SK-N-SH (cell line): ENCODE measurements around the gene FAM53C. TPM values are rescaled to one million over a fixed set of nuclear protein-coding genes. Genes with fewer than 3 reads are reported as not detected.

Experiments
- CTCF ChIA-PET: fragments of 300-600, 350-600 bp; formaldehyde crosslinking; extraction: SDS; loops from one replicate; lab custom pipeline; 2021; lab: Yijun Ruan, JAX
- POLR2A ChIA-PET: fragments of 350-600 bp; sonication (Branson Sonifier 250); formaldehyde crosslinking; extraction: SDS; loops from one replicate; lab custom pipeline; 2020; ENCODE audit warnings: antibody characterized with exemption, inconsistent platforms; lab: Yijun Ruan, JAX
- DNase-seq: peaks from one replicate; pipeline ENCODE4 v3.0.0; 2012
- H2AFZ ChIP-seq: fragments of 200-600 bp; sonication (generic); 2 replicates; pipeline ENCODE4 v1.8.1; 2016; ENCODE audit warnings: antibody characterized with exemption, mild to moderate bottlenecking, low read depth
- H3F3A ChIP-seq: fragments of 200-600 bp; sonication (generic); replicated peaks from 2 replicates; pipeline ENCODE3; 2016; ENCODE audit warnings: antibody characterized with exemption, mild to moderate bottlenecking; ENCODE audit not compliant: insufficient read depth
- H3K27ac ChIP-seq, 2 experiments: fragments of 200-500 bp in 1 of 2; fragments of 200-600 bp in 1 of 2; sonication (Bioruptor generic) in 1 of 2; sonication (generic), shearing (Covaris generic) in 1 of 2; 2 replicates each; pipeline versions ENCODE4 v1.5.1 to v1.6.1; 2014 to 2016; ENCODE audit warnings: low read depth in 2 of 2, inconsistent platforms in 1 of 2, low read length in 1 of 2, mild to moderate bottlenecking in 1 of 2, mixed read lengths in 1 of 2
- H3K27me3 ChIP-seq: fragments of 200-600 bp; sonication (generic), shearing (Covaris generic); 2 replicates; pipeline ENCODE4 v1.6.1; 2016; ENCODE audit warnings: mixed run types; ENCODE audit not compliant: insufficient read depth
- H3K36me3 ChIP-seq, 2 experiments: fragments of 200-500 bp in 1 of 2; fragments of 200-600 bp in 1 of 2; sonication (Bioruptor generic) in 1 of 2; sonication (generic) in 1 of 2; replicated peaks in 1 of 2; 2 replicates each; pipeline versions ENCODE3 to v1.5.1; 2014 to 2016; ENCODE audit warnings: low read length in 1 of 2, mild to moderate bottlenecking in 1 of 2; ENCODE audit not compliant: insufficient read depth in 2 of 2, control insufficient read depth in 1 of 2
- H3K4me1 ChIP-seq, 2 experiments: fragments of 200-500 bp in 1 of 2; fragments of 200-600 bp in 1 of 2; sonication (Bioruptor generic) in 1 of 2; sonication (generic), shearing (Covaris generic) in 1 of 2; 2 replicates each; pipeline versions ENCODE4 v1.5.1 to v1.6.1; 2014 to 2016; ENCODE audit warnings: low read depth in 1 of 2, low read length in 1 of 2, mixed run types in 1 of 2; ENCODE audit not compliant: insufficient read depth in 2 of 2, control insufficient read depth in 1 of 2
- H3K4me2 ChIP-seq: fragments of 200-600 bp; sonication (generic), shearing (Covaris generic); 2 replicates; pipeline ENCODE4 v1.6.1; 2017; ENCODE audit warnings: mixed run types
- H3K4me3 ChIP-seq, 2 experiments: fragments of 200-500 bp in 1 of 2; fragments of 200-600 bp in 1 of 2; sonication (Bioruptor generic) in 1 of 2; sonication (generic), shearing (Covaris generic) in 1 of 2; 2 replicates each; pipeline versions ENCODE4 v1.5.1 to v1.8.1; 2014 to 2016; ENCODE audit warnings: low read depth in 2 of 2, inconsistent platforms in 1 of 2, low read length in 1 of 2, mild to moderate bottlenecking in 1 of 2, mixed read lengths in 1 of 2, moderate library complexity in 1 of 2
- H3K79me2 ChIP-seq: fragments of 200-600 bp; sonication (generic); 2 replicates; pipeline ENCODE4 v1.8.1; 2017; ENCODE audit warnings: mild to moderate bottlenecking; ENCODE audit not compliant: insufficient read depth
- H3K9ac ChIP-seq: fragments of 200-600 bp; sonication (generic); 2 replicates; pipeline ENCODE4 v1.6.1; 2017; ENCODE audit warnings: mixed run types
- H3K9me2 ChIP-seq: fragments of 200-600 bp; sonication (generic); 2 replicates; pipeline ENCODE4 v1.6.1; 2017; ENCODE audit warnings: mixed run types
- H3K9me3 ChIP-seq: fragments of 200-600 bp; sonication (generic); 2 replicates; pipeline ENCODE4 v1.6.1; 2017; ENCODE audit warnings: mixed run types, mild to moderate bottlenecking, moderate library complexity
- H4K20me1 ChIP-seq: fragments of 200-600 bp; sonication (generic); 2 replicates; pipeline ENCODE4 v1.6.1; 2017; ENCODE audit warnings: mild to moderate bottlenecking, mixed run types; ENCODE audit not compliant: insufficient read depth
- ELF1 ChIP-seq: IDR thresholded peaks from 2 replicates; pipeline ENCODE4 v1.4.0; 2012
- RFX5 ChIP-seq: IDR thresholded peaks from 2 replicates; pipeline ENCODE4 v1.6.1; 2012; ENCODE audit warnings: mild to moderate bottlenecking, improper control_type of control experiment, low read length
- SMC3 ChIP-seq: IDR thresholded peaks from 2 replicates; pipeline ENCODE4 v1.6.1; 2012; ENCODE audit warnings: low read depth, low read length, improper control_type of control experiment
- USF2 ChIP-seq: fragments of 150-350 bp; IDR thresholded peaks from 2 replicates; pipeline ENCODE4 v1.6.1; 2017; ENCODE audit warnings: antibody characterized with exemption, low read length, low read depth, borderline replicate concordance
- YY1 ChIP-seq: IDR thresholded peaks from 2 replicates; pipeline ENCODE4 v1.4.0; 2012; ENCODE audit warnings: low read depth, mild to moderate bottlenecking
- ZBTB33 ChIP-seq: IDR thresholded peaks from 2 replicates; pipeline ENCODE4 v1.4.0; 2012; ENCODE audit warnings: low read depth, borderline replicate concordance
- WGBS: methylation state at CpG from one replicate; pipeline ENCODE4 v1.1.6; 2017; ENCODE audit warnings: low lambda C conversion rate; 5-methylcytosine and 5-hydroxymethylcytosine counted together
- polyA plus RNA-seq, 3 experiments: library from polyadenylated mRNA; depleted of rRNA; stranded (reverse); fragments of >200 nt; gene quantifications; 2 replicates each; pipeline ENCODE4 v1.2.3, GENCODE V29; 2012
- TF ChIP-seq, protein P1 (sequence below): fragments of 150-350 bp; IDR thresholded peaks from 2 replicates; pipeline ENCODE4 v1.6.1; 2016; ENCODE audit warnings: mild to moderate bottlenecking, low read depth, low read length
- TF ChIP-seq, protein P2 (sequence below): IDR thresholded peaks from 2 replicates; pipeline ENCODE4 v1.6.1; 2012; ENCODE audit warnings: mild to moderate bottlenecking, low read depth, low read length, moderate library complexity

Gene FAM53C
- polyA plus RNA-seq, 1 of the 3 experiments (the other 2 are of a cell fraction) = 14.5 TPM

- TF ChIP-seq, protein P1, sequence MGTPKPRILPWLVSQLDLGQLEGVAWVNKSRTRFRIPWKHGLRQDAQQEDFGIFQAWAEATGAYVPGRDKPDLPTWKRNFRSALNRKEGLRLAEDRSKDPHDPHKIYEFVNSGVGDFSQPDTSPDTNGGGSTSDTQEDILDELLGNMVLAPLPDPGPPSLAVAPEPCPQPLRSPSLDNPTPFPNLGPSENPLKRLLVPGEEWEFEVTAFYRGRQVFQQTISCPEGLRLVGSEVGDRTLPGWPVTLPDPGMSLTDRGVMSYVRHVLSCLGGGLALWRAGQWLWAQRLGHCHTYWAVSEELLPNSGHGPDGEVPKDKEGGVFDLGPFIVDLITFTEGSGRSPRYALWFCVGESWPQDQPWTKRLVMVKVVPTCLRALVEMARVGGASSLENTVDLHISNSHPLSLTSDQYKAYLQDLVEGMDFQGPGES = peak; percentile 62
- TF ChIP-seq, protein P2, sequence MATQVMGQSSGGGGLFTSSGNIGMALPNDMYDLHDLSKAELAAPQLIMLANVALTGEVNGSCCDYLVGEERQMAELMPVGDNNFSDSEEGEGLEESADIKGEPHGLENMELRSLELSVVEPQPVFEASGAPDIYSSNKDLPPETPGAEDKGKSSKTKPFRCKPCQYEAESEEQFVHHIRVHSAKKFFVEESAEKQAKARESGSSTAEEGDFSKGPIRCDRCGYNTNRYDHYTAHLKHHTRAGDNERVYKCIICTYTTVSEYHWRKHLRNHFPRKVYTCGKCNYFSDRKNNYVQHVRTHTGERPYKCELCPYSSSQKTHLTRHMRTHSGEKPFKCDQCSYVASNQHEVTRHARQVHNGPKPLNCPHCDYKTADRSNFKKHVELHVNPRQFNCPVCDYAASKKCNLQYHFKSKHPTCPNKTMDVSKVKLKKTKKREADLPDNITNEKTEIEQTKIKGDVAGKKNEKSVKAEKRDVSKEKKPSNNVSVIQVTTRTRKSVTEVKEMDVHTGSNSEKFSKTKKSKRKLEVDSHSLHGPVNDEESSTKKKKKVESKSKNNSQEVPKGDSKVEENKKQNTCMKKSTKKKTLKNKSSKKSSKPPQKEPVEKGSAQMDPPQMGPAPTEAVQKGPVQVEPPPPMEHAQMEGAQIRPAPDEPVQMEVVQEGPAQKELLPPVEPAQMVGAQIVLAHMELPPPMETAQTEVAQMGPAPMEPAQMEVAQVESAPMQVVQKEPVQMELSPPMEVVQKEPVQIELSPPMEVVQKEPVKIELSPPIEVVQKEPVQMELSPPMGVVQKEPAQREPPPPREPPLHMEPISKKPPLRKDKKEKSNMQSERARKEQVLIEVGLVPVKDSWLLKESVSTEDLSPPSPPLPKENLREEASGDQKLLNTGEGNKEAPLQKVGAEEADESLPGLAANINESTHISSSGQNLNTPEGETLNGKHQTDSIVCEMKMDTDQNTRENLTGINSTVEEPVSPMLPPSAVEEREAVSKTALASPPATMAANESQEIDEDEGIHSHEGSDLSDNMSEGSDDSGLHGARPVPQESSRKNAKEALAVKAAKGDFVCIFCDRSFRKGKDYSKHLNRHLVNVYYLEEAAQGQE = no peak
- TF ChIP-seq ELF1 (no peak), SMC3 (no peak), RFX5 (peak; percentile 76), ZBTB33 (no peak)
These were observed 6.4 kb upstream of the FAM53C start, which contains the start of gene CDC25C (continued) for GRCh38 chr5:138331449-138332368.

- Histone ChIP-seq H3K4me3 (no peak overlapping the region), H3K4me2 (no peak overlapping the region), H3K9ac (no peak overlapping the region), H3K27me3 (no peaks in the 10 kb centered on the region), H3K27ac (no peak overlapping the region), H4K20me1 (no peaks in the 10 kb centered on the region), H3K9me3 (no peaks in the 10 kb centered on the region), H2AFZ (no peak overlapping the region), H3K4me1 (peaks cover 4 to 25% of the 10 kb centered on the region in 2 experiments; a peak in 1 of 4 replicates), H3F3A (peaks cover 4% of the 10 kb centered on the region), H3K79me2 (peaks cover 29% of the 10 kb centered on the region), H3K36me3 (no peaks in the 10 kb centered on the region), H3K9me2 (no peaks in the 10 kb centered on the region)
- WGBS = 80% methylated on average over 2 of the region's 3 CpGs
- TF ChIP-seq YY1 (no peak), USF2 (no peak)
- no peak for DNase-seq
- ChIA-PET CTCF (interaction anchor here (13.2 kb wide), 1 partner anchor 16 kb away, joined by 239 read pairs; the partner anchor contains the start of gene KDM3B), POLR2A (no interaction called here)
These were observed 3.1 kb upstream of the FAM53C start for GRCh38 chr5:138334867-138335447.
